KMS-11 (cell line): Measurements from ENCODE around the gene CPVL.
A peak's percentile ranks its signal among the peaks of the same experiment; 100 is the strongest.

Experiments used
- H2AFZ ChIP-seq: fragments of 200-600 bp; sonication (generic); 2 replicates; pipeline ENCODE4 v1.6.1; 2016; ENCODE audit warnings: antibody characterized with exemption, mixed run types, low read depth
- H3K27ac ChIP-seq: fragments of 200-600 bp; sonication (generic); 2 replicates; pipeline ENCODE4 v1.6.1; 2016; ENCODE audit warnings: mild to moderate bottlenecking, mixed run types
- H3K27me3 ChIP-seq: fragments of 200-600 bp; sonication (generic); 2 replicates; pipeline ENCODE4 v1.6.1; 2017; ENCODE audit warnings: mild to moderate bottlenecking, low read depth, mixed run types, moderate library complexity; ENCODE audit not compliant: insufficient read depth
- H3K36me3 ChIP-seq: fragments of 200-600 bp; sonication (generic); 2 replicates; pipeline ENCODE4 v1.6.1; 2017; ENCODE audit warnings: mild to moderate bottlenecking, mixed run types; ENCODE audit not compliant: insufficient read depth
- H3K4me1 ChIP-seq: fragments of 200-600 bp; sonication (generic); 2 replicates; pipeline ENCODE4 v1.6.1; 2016; ENCODE audit warnings: mild to moderate bottlenecking, low read depth, mixed run types; ENCODE audit not compliant: poor library complexity, severe bottlenecking
- H3K4me2 ChIP-seq: fragments of 200-600 bp; sonication (generic); 2 replicates; pipeline ENCODE4 v1.7.0; 2016; ENCODE audit warnings: mild to moderate bottlenecking, mixed run types
- H3K4me3 ChIP-seq: fragments of 200-600 bp; sonication (generic); IDR thresholded peaks from 2 replicates; pipeline ENCODE4 v1.6.1; 2017; ENCODE audit warnings: low read depth, low read length, mixed read lengths; ENCODE audit not compliant: insufficient read depth
- H3K79me2 ChIP-seq: fragments of 200-600 bp; sonication (generic); 2 replicates; pipeline ENCODE4 v1.6.1; 2016; ENCODE audit warnings: low read depth, mixed run types; ENCODE audit not compliant: insufficient read depth
- H3K9ac ChIP-seq: fragments of 200-600 bp; sonication (generic); 2 replicates; pipeline ENCODE4 v1.6.1; 2016; ENCODE audit warnings: mild to moderate bottlenecking, mixed run types
- H4K20me1 ChIP-seq: fragments of 200-600 bp; sonication (generic); 2 replicates; pipeline ENCODE4 v1.6.1; 2016; ENCODE audit warnings: mild to moderate bottlenecking, mixed run types; ENCODE audit not compliant: insufficient read depth
- TF ChIP-seq, protein P1 (sequence below): fragments of 200-600 bp; sonication (generic); conservative IDR thresholded peaks from 2 replicates; pipeline ENCODE4 v1.6.1; 2017; ENCODE audit warnings: low read depth, mild to moderate bottlenecking, antibody characterized with exemption, low read length, moderate library complexity, mixed read lengths

The CPVL gene

DNA sequence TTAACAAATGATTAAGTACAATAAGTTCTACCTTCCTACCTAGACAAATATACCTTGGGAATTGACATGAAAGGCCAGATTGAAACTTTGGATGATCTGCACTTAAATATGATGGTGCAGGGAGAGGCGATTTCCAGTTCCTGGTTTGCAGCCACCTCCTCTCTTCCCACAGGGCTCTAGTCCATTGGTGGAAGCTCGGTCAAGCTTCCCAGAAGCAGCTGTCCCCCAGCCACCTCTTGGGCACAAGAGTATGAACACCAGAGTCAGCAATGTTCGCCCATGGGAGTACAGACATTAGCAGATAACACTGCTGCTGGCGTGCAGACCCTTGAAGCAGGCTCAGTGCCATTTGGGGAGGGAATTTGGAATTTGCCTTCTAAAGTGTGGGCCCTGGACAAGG, 1.5 kb upstream of the CPVL start:
- TF ChIP-seq, protein P1, sequence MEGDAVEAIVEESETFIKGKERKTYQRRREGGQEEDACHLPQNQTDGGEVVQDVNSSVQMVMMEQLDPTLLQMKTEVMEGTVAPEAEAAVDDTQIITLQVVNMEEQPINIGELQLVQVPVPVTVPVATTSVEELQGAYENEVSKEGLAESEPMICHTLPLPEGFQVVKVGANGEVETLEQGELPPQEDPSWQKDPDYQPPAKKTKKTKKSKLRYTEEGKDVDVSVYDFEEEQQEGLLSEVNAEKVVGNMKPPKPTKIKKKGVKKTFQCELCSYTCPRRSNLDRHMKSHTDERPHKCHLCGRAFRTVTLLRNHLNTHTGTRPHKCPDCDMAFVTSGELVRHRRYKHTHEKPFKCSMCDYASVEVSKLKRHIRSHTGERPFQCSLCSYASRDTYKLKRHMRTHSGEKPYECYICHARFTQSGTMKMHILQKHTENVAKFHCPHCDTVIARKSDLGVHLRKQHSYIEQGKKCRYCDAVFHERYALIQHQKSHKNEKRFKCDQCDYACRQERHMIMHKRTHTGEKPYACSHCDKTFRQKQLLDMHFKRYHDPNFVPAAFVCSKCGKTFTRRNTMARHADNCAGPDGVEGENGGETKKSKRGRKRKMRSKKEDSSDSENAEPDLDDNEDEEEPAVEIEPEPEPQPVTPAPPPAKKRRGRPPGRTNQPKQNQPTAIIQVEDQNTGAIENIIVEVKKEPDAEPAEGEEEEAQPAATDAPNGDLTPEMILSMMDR = no peak
- Histone ChIP-seq H3K9ac (no peak overlapping the region), H3K27me3 (no peaks in the 10 kb centered on the region), H4K20me1 (no peaks in the 10 kb centered on the region), H2AFZ (peak overlapping the region; percentile 61; the same call in 1 of the 2 replicates), H3K4me3 (no peak overlapping the region), H3K36me3 (no peaks in the 10 kb centered on the region), H3K4me2 (peak overlapping the region; percentile 58), H3K79me2 (no peaks in the 10 kb centered on the region), H3K27ac (no peak overlapping the region), H3K4me1 (peaks cover 16% of the 10 kb centered on the region)

DNA sequence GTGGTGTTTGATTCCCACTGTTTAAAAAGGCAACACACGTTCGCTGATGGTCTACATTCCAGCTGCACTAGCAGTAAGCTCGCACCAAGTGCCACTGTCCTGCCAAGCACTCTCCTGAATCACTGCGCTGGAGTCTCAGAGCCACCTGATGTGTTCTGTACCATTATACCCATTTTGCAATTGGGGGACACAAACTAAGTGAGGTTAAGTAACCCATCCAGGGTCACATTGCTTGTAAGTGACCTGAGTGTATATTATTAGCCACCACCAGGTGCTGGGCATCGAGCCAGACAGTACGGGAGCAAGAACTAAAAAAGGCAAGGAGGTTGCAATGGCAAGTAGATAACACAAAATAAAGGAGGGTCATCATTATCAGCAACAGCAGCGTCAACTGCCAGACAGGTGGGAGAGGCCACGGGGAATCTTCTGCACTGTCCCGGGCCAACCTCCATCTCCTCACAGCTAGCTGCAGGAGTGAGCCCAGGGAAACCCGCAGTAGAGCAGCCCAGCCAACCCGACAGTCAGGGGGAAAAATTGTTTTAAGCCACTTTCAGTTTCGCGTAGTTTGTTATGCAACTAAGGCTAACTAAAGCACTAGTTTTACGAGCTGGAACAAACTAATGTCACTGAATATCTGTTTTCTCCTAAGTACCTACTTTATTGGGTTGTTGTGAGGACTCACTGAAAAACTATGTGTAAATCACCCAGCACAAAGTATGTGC, 712 bp upstream of the CPVL start:
- H3K4me2 ChIP-seq = peak overlapping the region; percentile 58
- no peaks in the 10 kb centered on the region for H3K79me2 ChIP-seq
- H4K20me1 ChIP-seq = no peaks in the 10 kb centered on the region
- no peak overlapping the region; the same call in 1 of the 2 replicates for H3K27ac ChIP-seq
- H3K4me3 ChIP-seq = no peak overlapping the region
- H2AFZ ChIP-seq = peak overlapping the region; percentile 61; the same call in 1 of the 2 replicates
- no peaks in the 10 kb centered on the region for H3K36me3 ChIP-seq
- H3K27me3 ChIP-seq = no peaks in the 10 kb centered on the region
- peaks cover 16% of the 10 kb centered on the region for H3K4me1 ChIP-seq
- TF ChIP-seq, protein P1 = peak; percentile 31; the same call in 1 of the 2 replicates
- no peak overlapping the region; the same call in 1 of the 2 replicates for H3K9ac ChIP-seq

DNA sequence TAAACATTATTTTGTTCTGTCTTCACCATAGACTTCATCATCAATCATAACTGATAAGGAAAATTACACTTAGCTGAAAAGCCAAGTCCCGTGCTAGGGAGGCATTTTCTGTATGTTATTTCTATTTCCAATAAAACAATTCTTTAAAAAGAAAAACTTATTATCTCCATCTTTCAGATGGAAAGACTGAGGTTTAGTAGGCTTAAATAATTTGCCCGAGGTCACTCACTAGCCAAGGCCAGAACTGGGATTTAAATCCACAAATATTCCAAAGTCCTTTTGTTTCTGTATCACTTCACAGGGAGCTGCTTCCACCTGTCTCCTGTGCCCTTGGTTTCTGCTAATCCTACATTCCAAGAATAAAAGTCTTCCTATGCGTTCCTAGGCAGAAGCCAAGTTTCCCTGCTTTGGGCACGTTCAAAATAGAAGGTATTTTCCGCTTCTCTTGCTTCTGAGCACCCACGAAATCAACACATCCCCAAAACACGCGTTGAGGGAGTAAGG, 732 bp downstream of the CPVL start:
- no peaks in the 10 kb centered on the region for H4K20me1 ChIP-seq
- H3K4me1 ChIP-seq = peaks cover 16% of the 10 kb centered on the region
- H3K27ac ChIP-seq = no peak overlapping the region
- H3K4me3 ChIP-seq = no peak overlapping the region
- H3K27me3 ChIP-seq = no peaks in the 10 kb centered on the region
- TF ChIP-seq, protein P1 = no peak
- no peaks in the 10 kb centered on the region for H3K36me3 ChIP-seq
- peak overlapping the region; percentile 58; the same call in 1 of the 2 replicates for H3K4me2 ChIP-seq
- H2AFZ ChIP-seq = peak overlapping the region; percentile 61; the same call in 1 of the 2 replicates
- no peak overlapping the region; the same call in 1 of the 2 replicates for H3K9ac ChIP-seq
- no peaks in the 10 kb centered on the region for H3K79me2 ChIP-seq

DNA sequence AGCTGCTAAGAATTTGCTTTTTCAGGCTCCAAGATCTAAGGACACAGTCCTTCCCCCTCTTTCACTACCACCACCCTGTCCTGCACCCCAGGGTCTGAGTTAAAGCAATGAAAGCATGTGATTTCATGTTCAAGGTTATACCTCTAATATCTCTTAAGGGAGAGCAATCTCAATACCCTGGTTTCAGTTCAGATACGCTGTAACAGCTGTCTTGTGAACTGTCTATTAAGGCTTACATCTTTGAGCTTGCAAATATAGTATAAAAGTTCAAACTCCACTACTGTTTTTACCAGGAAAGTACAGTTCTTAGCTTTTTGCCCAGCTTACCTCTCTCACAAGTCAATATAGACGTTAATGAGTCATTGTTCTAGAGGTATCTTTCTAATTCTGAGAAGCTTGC, 2.6 kb downstream of the CPVL start:
- no peaks in the 10 kb centered on the region for H3K79me2 ChIP-seq
- no peak overlapping the region for H3K27ac ChIP-seq
- H3K27me3 ChIP-seq = no peaks in the 10 kb centered on the region
- no peak overlapping the region for H3K4me2 ChIP-seq
- H3K4me1 ChIP-seq = peaks cover 16% of the 10 kb centered on the region
- TF ChIP-seq, protein P1 = no peak
- H3K9ac ChIP-seq = no peak overlapping the region
- no peaks in the 10 kb centered on the region for H4K20me1 ChIP-seq
- H2AFZ ChIP-seq = no peak overlapping the region
- no peaks in the 10 kb centered on the region for H3K36me3 ChIP-seq
- no peak overlapping the region for H3K4me3 ChIP-seq
